SK-N-SH treated with all-trans-retinoic acid at 6 μM for 48 hours (cell line): ENCODE measurements around the gene NOC4L.

Experiments
- ATAC-seq: fragments of 200-7000 bp; cut with Tn5 transposase; 3 replicates; pipeline ENCODE4 v1.9.1; 2020; ENCODE audit warnings: mild to moderate bottlenecking, moderate library complexity
- ARNTL ChIP-seq: fragments of 450-650 bp; formaldehyde crosslinking; IDR thresholded peaks from 2 replicates; pipeline ENCODE4 v1.5.0; 2020; ENCODE audit warnings: low read depth, mild to moderate bottlenecking, moderate library complexity, borderline replicate concordance
- BACH2 ChIP-seq: fragments of 250-450 bp; sonication (Bioruptor Pico); IDR thresholded peaks from 2 replicates; pipeline ENCODE4 v1.9.0; 2021; ENCODE audit warnings: mild to moderate bottlenecking, borderline replicate concordance
- CREB5 ChIP-seq: fragments of 250-450 bp; sonication (Bioruptor Pico); IDR thresholded peaks from 2 replicates; pipeline ENCODE4 v1.5.1; 2020; ENCODE audit warnings: low read depth, mild to moderate bottlenecking, moderate library complexity
- CSDC2 ChIP-seq: fragments of 250-450 bp; sonication (Bioruptor Pico); IDR thresholded peaks from 2 replicates; pipeline ENCODE4 v1.5.0; 2020; ENCODE audit warnings: mild to moderate bottlenecking, moderate library complexity
- CSRNP3 ChIP-seq: fragments of 250-450 bp; sonication (Bioruptor Pico); IDR thresholded peaks from 2 replicates; pipeline ENCODE4 v1.5.1; 2021; ENCODE audit warnings: mild to moderate bottlenecking, moderate library complexity
- ESRRG ChIP-seq: fragments of 250-450 bp; sonication (Bioruptor Pico); IDR thresholded peaks from 2 replicates; pipeline ENCODE4 v1.6.1; 2021; ENCODE audit warnings: mild to moderate bottlenecking
- GLIS3 ChIP-seq: fragments of 250-450 bp; sonication (Bioruptor Pico); IDR thresholded peaks from 2 replicates; pipeline ENCODE4 v1.5.0; 2020; ENCODE audit warnings: mild to moderate bottlenecking, moderate library complexity
- ISL1 ChIP-seq: fragments of 250-450 bp; sonication (Bioruptor Pico); IDR thresholded peaks from 2 replicates; pipeline ENCODE4 v2.1.2; 2022; ENCODE audit warnings: mild to moderate bottlenecking, moderate library complexity
- OSR1 ChIP-seq: fragments of 250-450 bp; sonication (Bioruptor Pico); IDR thresholded peaks from 2 replicates; pipeline ENCODE4 v1.8.0; 2022; ENCODE audit warnings: moderate library complexity, mild to moderate bottlenecking, inconsistent platforms
- PATZ1 ChIP-seq: fragments of 250-450 bp; sonication (Bioruptor Pico); IDR thresholded peaks from 2 replicates; pipeline ENCODE4 v1.8.0; 2020; ENCODE audit warnings: mild to moderate bottlenecking, moderate library complexity, borderline replicate concordance
- POU6F1 ChIP-seq: fragments of 250-450 bp; sonication (Bioruptor Pico); IDR thresholded peaks from 2 replicates; pipeline ENCODE4 v1.8.0; 2021; ENCODE audit warnings: low read depth, mild to moderate bottlenecking, moderate library complexity, borderline replicate concordance
- PPARA ChIP-seq: fragments of 250-450 bp; sonication (Bioruptor Pico); IDR thresholded peaks from 2 replicates; pipeline ENCODE4 v1.5.0; 2020; ENCODE audit warnings: mild to moderate bottlenecking, borderline replicate concordance
- TCF4 ChIP-seq: fragments of 250-450 bp; sonication (Bioruptor Pico); IDR thresholded peaks from 2 replicates; pipeline ENCODE4 v1.8.0; 2021; ENCODE audit warnings: mild to moderate bottlenecking, moderate library complexity, borderline replicate concordance
- TOX ChIP-seq: fragments of 250-450 bp; sonication (Bioruptor Pico); IDR thresholded peaks from 2 replicates; pipeline ENCODE4 v1.8.0; 2021; ENCODE audit warnings: mild to moderate bottlenecking, moderate library complexity, borderline replicate concordance
- TSHZ2 ChIP-seq: fragments of 250-450 bp; sonication (Bioruptor Pico); IDR thresholded peaks from 2 replicates; pipeline ENCODE4 v1.5.0; 2020; ENCODE audit warnings: mild to moderate bottlenecking, moderate library complexity
- ZC3H10 ChIP-seq: fragments of 250-450 bp; sonication (Bioruptor Pico); IDR thresholded peaks from 2 replicates; pipeline ENCODE4 v1.5.1; 2021; ENCODE audit warnings: mild to moderate bottlenecking, moderate library complexity
- ZFP3 ChIP-seq: fragments of 250-450 bp; sonication (Bioruptor Pico); IDR thresholded peaks from 2 replicates; pipeline ENCODE4 v1.5.0; 2020; ENCODE audit warnings: mild to moderate bottlenecking, moderate library complexity
- ZFP30 ChIP-seq: fragments of 450-650 bp; formaldehyde crosslinking; IDR thresholded peaks from 2 replicates; pipeline ENCODE4 v1.5.0; 2022; ENCODE audit warnings: mild to moderate bottlenecking, moderate library complexity
- ZNF565 ChIP-seq: fragments of 450-650 bp; formaldehyde crosslinking; conservative IDR thresholded peaks from 2 replicates; pipeline ENCODE4 v1.5.0; 2020; ENCODE audit warnings: low read depth, mild to moderate bottlenecking, moderate library complexity
- ZNF70 ChIP-seq: fragments of 450-650 bp; formaldehyde crosslinking; IDR thresholded peaks from 2 replicates; pipeline ENCODE4 v1.5.0; 2020; ENCODE audit warnings: mild to moderate bottlenecking, moderate library complexity
- ZNF8 ChIP-seq: fragments of 450-650 bp; formaldehyde crosslinking; IDR thresholded peaks from 2 replicates; pipeline ENCODE4 v1.5.0; 2020; ENCODE audit warnings: mild to moderate bottlenecking, moderate library complexity

The NOC4L gene

GRCh38 chr12:132137483-132138125, 6.7 kb upstream of the NOC4L start:
- ATAC-seq: peak; percentile 7; the same call in 2 of the 3 replicates
- TF ChIP-seq ZFP30: no peak

GRCh38 chr12:132138941-132139871, 5.1 kb upstream of the NOC4L start:
- TF ChIP-seq POU6F1 (CRISPR knock-in tag) (no peak), PATZ1 (CRISPR knock-in tag) (no peak), ISL1 (CRISPR knock-in tag) (no peak), PPARA (CRISPR knock-in tag) (no peak), ZFP3 (CRISPR knock-in tag) (no peak), ZNF70 (CRISPR knock-in tag) (no peak), ZC3H10 (CRISPR knock-in tag) (no peak), TSHZ2 (CRISPR knock-in tag) (no peak), GLIS3 (CRISPR knock-in tag) (no peak), ZFP30 (no peak), ZNF565 (CRISPR knock-in tag) (no peak), CREB5 (CRISPR knock-in tag) (no peak), ZNF8 (no peak), OSR1 (CRISPR knock-in tag) (no peak), ESRRG (no peak), TCF4 (CRISPR knock-in tag) (no peak), CSDC2 (CRISPR knock-in tag) (no peak), BACH2 (no peak)
- TF ChIP-seq, all 23 proteins: peak for 0
- no peak for ATAC-seq

- no peak for ATAC-seq
Measured at GRCh38 chr12:132139912-132140311, 4.3 kb upstream of the NOC4L start.

More at GRCh38 chr12:132139912-132140311, 4.3 kb upstream of the NOC4L start:
- TF ChIP-seq CSRNP3 (CRISPR knock-in tag) (no peak), BACH2 (no peak), TSHZ2 (CRISPR knock-in tag) (no peak), ZNF8 (no peak), TOX (CRISPR knock-in tag) (no peak), ZNF565 (CRISPR knock-in tag) (no peak), GLIS3 (CRISPR knock-in tag) (no peak), PPARA (CRISPR knock-in tag) (no peak), ESRRG (no peak), TCF4 (CRISPR knock-in tag) (no peak), ZFP30 (no peak), CSDC2 (CRISPR knock-in tag) (no peak), ARNTL (no peak), ZFP3 (CRISPR knock-in tag) (no peak), ZC3H10 (CRISPR knock-in tag) (no peak), ZNF70 (CRISPR knock-in tag) (no peak)
